Mammary epithelial cell (primary cell): ENCODE data around the gene MAP3K2.

Source experiments
- CTCF ChIP-seq, 2 donors: IDR thresholded peaks in 1 of 2; conservative IDR thresholded peaks in 1 of 2; 2 replicates each; pipeline ENCODE4 v1.5.1; 2011 to 2012; ENCODE audit warnings: inconsistent platforms in 2 of 2, low read length in 2 of 2, mild to moderate bottlenecking in 2 of 2, control low read depth in 1 of 2, low read depth in 1 of 2; ENCODE audit not compliant: insufficient read depth in 1 of 2; ENCODE audit errors: extremely low read depth in 1 of 2
- EZH2 ChIP-seq: IDR thresholded peaks from 2 replicates; pipeline ENCODE4 v1.6.1; 2012; ENCODE audit warnings: low read length, inconsistent platforms, borderline replicate concordance

GRCh38 chr2:127429844-127430425 is 42.2 kb upstream of the MAP3K2 start:
- TF ChIP-seq CTCF (conservative IDR thresholded peaks at IDR 0.05 in 1 of 2, IDR thresholded peaks at IDR 0.05 in 1 of 2; ENCODE audit: extremely low read depth in 1 of 2, insufficient read depth in 1 of 2, low read depth in 1 of 2, low read length in 2 of 2) (no peak), EZH2 (no peak)
